ENCODE measurements around the gene KRTAP1-5.
"Not testable (repeated sequence)": the region's sequence is repeated elsewhere in the genome, so short reads cannot be mapped to it uniquely, and the experiment has no call there.

The KRTAP1-5 gene

DNA sequence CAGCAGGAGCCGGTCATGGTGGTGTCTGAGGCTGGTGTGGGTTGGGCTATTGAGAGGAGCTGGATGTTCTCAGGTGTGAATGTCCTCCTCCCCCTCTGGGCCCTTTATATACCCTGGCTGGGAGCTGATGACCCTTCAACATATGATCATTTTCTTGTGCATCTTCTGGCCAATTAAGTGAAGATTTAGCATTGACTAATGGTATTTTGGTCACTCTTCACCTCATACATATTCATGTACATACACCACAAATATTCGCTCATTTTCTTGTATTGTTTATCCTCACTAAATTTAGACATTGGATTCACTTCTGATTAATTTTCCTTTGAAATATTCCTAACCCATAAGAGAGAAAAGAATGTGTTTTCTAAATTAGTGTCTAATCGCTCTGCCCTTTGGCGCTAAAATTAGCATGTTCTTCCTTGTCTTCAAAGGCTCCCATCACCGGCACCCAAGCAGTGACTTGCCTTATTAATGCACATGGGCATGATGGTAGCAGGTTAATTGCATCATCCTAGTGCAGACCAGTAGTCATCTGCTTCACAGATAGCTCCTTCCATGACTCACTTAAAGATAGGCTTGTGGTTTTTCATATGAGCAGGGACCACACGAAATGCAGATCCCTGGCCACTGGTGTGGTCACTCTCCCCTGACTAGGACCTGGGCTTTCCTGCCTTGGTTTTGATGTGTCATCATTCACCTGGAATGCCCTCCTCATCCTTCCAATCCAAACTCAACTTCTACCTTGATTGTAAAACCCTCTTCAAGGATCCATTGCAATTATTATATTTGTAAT, 39.0 kb upstream of the KRTAP1-5 start, which contains the start of gene KRTAP2-4:
TSS of gene KRTAP2-4 (minus strand) at position 51 of the 796 bp plus-strand sequence. CDS start at position 17, 34 bp downstream.
- TF ChIP-seq, protein P1, sequence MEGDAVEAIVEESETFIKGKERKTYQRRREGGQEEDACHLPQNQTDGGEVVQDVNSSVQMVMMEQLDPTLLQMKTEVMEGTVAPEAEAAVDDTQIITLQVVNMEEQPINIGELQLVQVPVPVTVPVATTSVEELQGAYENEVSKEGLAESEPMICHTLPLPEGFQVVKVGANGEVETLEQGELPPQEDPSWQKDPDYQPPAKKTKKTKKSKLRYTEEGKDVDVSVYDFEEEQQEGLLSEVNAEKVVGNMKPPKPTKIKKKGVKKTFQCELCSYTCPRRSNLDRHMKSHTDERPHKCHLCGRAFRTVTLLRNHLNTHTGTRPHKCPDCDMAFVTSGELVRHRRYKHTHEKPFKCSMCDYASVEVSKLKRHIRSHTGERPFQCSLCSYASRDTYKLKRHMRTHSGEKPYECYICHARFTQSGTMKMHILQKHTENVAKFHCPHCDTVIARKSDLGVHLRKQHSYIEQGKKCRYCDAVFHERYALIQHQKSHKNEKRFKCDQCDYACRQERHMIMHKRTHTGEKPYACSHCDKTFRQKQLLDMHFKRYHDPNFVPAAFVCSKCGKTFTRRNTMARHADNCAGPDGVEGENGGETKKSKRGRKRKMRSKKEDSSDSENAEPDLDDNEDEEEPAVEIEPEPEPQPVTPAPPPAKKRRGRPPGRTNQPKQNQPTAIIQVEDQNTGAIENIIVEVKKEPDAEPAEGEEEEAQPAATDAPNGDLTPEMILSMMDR (conservative IDR thresholded peaks at IDR 0.05; ENCODE audit: low read length) = no peak
- H3K4me3 ChIP-seq (ENCODE audit: low read length) = no peak within 1 kb of the TSS
- DNase-seq (ENCODE audit: low read depth) = peak; percentile 92

DNA sequence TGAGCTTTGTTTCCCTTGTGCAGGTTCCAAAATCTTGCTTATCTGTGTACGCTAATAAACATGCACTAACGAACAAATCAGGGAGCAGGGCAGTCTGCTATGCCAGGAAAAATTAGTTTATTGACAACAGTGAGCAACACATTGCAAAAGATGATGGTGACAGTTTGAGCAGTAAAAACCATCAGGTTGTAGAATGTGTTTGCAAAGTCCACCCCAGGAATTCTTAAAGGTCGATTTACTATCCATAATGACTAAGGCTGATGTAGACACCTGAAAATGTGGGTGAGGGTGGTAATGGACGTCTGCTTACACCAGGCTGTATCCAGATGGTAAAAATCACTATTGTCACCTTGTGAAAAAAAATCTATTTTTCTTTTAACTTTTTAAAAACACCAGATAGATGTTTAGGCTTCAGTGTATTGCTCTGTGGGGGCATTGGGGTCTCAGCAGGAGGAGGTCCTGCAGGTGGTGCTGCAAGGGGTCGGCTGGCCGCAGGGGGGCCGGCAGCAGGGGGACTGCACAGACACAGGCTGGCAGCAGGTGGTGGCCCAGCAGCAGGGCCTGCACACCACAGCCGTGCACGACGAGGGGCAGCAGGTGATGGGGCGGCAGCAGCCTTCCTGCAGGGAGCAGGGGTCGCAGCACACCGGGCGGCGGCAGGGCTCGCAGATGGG, 38.1 kb upstream of the KRTAP1-5 start:
- H3K4me3 ChIP-seq (ENCODE audit: low read length); DNase-seq (ENCODE audit: low read depth): not testable (repeated sequence)

DNA sequence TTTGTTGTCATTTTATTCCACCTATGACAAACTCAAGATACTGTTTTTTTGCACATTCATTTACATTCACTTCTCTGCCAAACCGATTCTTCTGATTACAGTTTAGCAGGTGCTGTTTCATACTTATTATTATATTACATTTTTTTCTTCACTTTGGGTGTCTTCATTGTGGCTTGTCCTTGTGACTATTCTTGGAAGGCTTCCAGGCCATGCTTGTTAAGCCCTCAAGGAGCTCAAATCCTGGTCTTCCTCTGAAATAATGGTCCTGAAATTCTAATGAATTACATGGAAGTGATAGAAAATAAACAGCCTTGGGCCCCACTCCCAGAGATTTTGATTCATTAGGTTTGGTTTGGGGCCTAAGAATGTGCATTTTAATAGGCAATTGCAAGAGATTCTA, 37.3 kb upstream of the KRTAP1-5 start:
- no peak overlapping the region for H3K4me3 ChIP-seq (ENCODE audit: low read length)
- DNase-seq (ENCODE audit: low read depth) = no peak
- TF ChIP-seq, protein P1 (conservative IDR thresholded peaks at IDR 0.05; ENCODE audit: low read length) = no peak

DNA sequence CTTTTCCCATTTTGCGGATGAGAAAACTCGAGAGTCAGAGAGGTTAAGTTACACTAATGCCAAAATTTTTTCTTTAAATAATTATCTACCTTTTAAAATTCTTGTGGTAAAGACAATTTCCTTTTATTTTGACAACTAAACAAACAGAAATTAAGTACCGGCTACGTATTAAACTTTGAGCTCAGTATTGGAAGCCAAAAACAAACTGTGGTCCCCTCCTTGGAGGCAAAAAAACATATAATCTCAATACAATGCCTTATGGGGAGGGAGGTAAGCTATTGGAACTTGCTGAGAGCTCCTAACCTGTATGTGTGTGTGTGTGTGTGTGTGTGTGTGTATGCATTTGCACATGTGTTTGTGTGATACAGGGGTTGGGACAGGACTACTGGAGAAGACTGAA, 36.4 kb upstream of the KRTAP1-5 start:
- TF ChIP-seq, protein P1 (conservative IDR thresholded peaks at IDR 0.05; ENCODE audit: low read length) = no peak
- no peak for DNase-seq (ENCODE audit: low read depth)

DNA sequence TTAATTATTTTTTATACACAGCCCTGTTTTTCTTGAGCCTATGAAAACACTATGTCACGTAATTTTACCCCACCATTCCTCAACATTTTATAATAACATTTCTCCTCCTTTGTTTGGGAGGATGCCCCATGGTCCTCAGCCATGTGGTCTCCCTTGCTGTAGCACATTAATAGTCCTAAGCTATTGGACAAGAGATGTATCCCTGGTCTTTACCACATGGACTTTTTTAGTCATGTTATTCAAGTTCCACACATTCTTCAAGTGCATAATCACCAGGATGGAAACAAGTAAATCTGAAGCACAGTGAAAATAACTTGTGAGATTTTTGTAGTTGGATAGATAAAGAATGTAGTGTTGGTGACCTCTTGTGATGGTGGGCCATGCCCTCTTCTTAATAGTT, 35.0 kb upstream of the KRTAP1-5 start:
- H3K4me3 ChIP-seq (ENCODE audit: low read length) = no peak overlapping the region
- DNase-seq (ENCODE audit: low read depth) = peak; percentile 99
- TF ChIP-seq, protein P1 (conservative IDR thresholded peaks at IDR 0.05; ENCODE audit: low read length) = peak; percentile 35

More for the DNA sequence above, 36.4 kb upstream of the KRTAP1-5 start:
- no peak overlapping the region for H3K4me3 ChIP-seq (ENCODE audit: low read length)

DNA sequence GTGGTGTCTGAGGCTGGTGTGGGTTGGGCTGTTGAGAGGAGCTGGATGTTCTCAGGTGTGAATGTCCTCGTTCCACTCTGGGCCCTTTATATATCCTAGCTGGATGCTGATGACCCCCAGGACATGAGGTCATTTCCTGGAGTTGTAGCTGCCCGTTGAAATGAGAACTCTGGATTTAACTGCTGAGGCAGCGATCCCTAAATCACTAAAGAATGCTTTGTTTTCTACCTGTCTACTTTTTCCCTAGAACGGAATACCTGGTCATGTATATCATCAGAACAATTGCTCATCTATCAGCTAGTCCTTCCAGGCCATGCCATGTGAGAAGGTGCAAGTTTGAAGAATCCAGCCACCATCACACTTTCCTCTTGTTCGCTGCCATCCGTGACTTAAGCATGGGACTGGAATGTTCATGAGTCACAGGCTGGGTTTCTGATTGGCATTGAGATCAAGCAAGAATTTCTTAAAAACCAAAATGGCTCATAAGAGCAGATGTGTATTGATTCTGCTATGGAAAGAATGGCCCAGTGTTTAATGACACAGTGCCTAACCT, 33.1 kb upstream of the KRTAP1-5 start, which contains the start of gene KRTAP2-3:
TSS of gene KRTAP2-3 (minus strand) at position 63 of the 553 bp plus-strand sequence. CDS start 64 bp downstream, outside the sequence.
- DNase-seq (ENCODE audit: low read depth) = peak; percentile 99
- TF ChIP-seq, protein P1 (conservative IDR thresholded peaks at IDR 0.05; ENCODE audit: low read length) = no peak
- no peak within 1 kb of the TSS for H3K4me3 ChIP-seq (ENCODE audit: low read length)

DNA sequence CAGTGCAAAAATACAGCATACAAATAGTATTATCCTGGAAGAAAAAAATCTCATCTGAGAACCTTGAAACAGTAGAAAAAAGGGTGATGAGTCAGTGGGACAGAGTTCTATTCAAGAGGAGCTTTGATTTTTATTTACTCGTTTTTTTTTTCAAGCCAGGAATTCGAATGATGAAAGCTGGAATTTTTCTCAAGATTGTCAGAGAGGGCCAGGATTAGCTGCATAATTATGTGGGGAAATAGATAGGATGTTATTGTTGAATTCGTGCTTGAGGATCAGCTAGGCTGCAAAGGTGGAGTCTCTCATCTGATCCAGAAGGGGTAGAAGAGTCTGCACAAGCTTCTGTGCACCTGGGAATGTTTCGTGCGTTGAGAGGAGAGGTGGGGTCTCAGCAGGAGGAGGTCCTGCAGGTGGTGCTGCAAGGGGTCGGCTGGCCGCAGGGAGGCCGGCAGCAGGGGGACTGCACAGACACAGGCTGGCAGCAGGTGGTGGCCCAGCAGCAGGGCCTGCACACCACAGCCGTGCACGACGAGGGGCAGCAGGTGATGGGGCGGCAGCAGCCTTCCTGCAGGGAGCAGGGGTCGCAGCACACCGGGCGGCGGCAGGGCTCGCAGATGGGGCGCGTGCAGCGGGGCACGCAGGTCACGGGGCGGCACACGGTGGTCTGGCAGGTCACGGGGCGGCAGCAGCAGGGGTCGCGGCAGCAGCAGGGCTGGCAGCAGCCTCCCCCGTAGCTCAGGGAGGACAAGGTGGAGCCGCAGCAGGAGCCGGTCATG, 32.5 kb upstream of the KRTAP1-5 start:
- H3K4me3 ChIP-seq (ENCODE audit: low read length) = not testable (repeated sequence)
- peak; percentile 95 for DNase-seq (ENCODE audit: low read depth)

Measured in AG10803 (cell line).